SK-N-SH (cell line): ENCODE measurements around the gene CNTLN. TPM values are rescaled to one million over a fixed set of nuclear protein-coding genes. Genes with fewer than 3 reads are reported as not detected.

Experiments
- CTCF ChIA-PET: fragments of 300-600, 350-600 bp; formaldehyde crosslinking; extraction: SDS; loops from one replicate; lab custom pipeline; 2021; lab: Yijun Ruan, JAX
- POLR2A ChIA-PET: fragments of 350-600 bp; sonication (Branson Sonifier 250); formaldehyde crosslinking; extraction: SDS; loops from one replicate; lab custom pipeline; 2020; ENCODE audit warnings: antibody characterized with exemption, inconsistent platforms; lab: Yijun Ruan, JAX
- DNase-seq: peaks from one replicate; pipeline ENCODE4 v3.0.0; 2012
- H2AFZ ChIP-seq: fragments of 200-600 bp; sonication (generic); 2 replicates; pipeline ENCODE4 v1.8.1; 2016; ENCODE audit warnings: antibody characterized with exemption, mild to moderate bottlenecking, low read depth
- H3F3A ChIP-seq: fragments of 200-600 bp; sonication (generic); replicated peaks from 2 replicates; pipeline ENCODE3; 2016; ENCODE audit warnings: antibody characterized with exemption, mild to moderate bottlenecking; ENCODE audit not compliant: insufficient read depth
- H3K27ac ChIP-seq, 2 experiments: fragments of 200-500 bp in 1 of 2; fragments of 200-600 bp in 1 of 2; sonication (Bioruptor generic) in 1 of 2; sonication (generic), shearing (Covaris generic) in 1 of 2; 2 replicates each; pipeline versions ENCODE4 v1.5.1 to v1.6.1; 2014 to 2016; ENCODE audit warnings: low read depth in 2 of 2, inconsistent platforms in 1 of 2, low read length in 1 of 2, mild to moderate bottlenecking in 1 of 2, mixed read lengths in 1 of 2
- H3K27me3 ChIP-seq: fragments of 200-600 bp; sonication (generic), shearing (Covaris generic); 2 replicates; pipeline ENCODE4 v1.6.1; 2016; ENCODE audit warnings: mixed run types; ENCODE audit not compliant: insufficient read depth
- H3K36me3 ChIP-seq, 2 experiments: fragments of 200-500 bp in 1 of 2; fragments of 200-600 bp in 1 of 2; sonication (Bioruptor generic) in 1 of 2; sonication (generic) in 1 of 2; replicated peaks in 1 of 2; 2 replicates each; pipeline versions ENCODE3 to v1.5.1; 2014 to 2016; ENCODE audit warnings: low read length in 1 of 2, mild to moderate bottlenecking in 1 of 2; ENCODE audit not compliant: insufficient read depth in 2 of 2, control insufficient read depth in 1 of 2
- H3K4me1 ChIP-seq, 2 experiments: fragments of 200-500 bp in 1 of 2; fragments of 200-600 bp in 1 of 2; sonication (Bioruptor generic) in 1 of 2; sonication (generic), shearing (Covaris generic) in 1 of 2; 2 replicates each; pipeline versions ENCODE4 v1.5.1 to v1.6.1; 2014 to 2016; ENCODE audit warnings: low read depth in 1 of 2, low read length in 1 of 2, mixed run types in 1 of 2; ENCODE audit not compliant: insufficient read depth in 2 of 2, control insufficient read depth in 1 of 2
- H3K4me2 ChIP-seq: fragments of 200-600 bp; sonication (generic), shearing (Covaris generic); 2 replicates; pipeline ENCODE4 v1.6.1; 2017; ENCODE audit warnings: mixed run types
- H3K4me3 ChIP-seq, 2 experiments: fragments of 200-500 bp in 1 of 2; fragments of 200-600 bp in 1 of 2; sonication (Bioruptor generic) in 1 of 2; sonication (generic), shearing (Covaris generic) in 1 of 2; 2 replicates each; pipeline versions ENCODE4 v1.5.1 to v1.8.1; 2014 to 2016; ENCODE audit warnings: low read depth in 2 of 2, inconsistent platforms in 1 of 2, low read length in 1 of 2, mild to moderate bottlenecking in 1 of 2, mixed read lengths in 1 of 2, moderate library complexity in 1 of 2
- H3K79me2 ChIP-seq: fragments of 200-600 bp; sonication (generic); 2 replicates; pipeline ENCODE4 v1.8.1; 2017; ENCODE audit warnings: mild to moderate bottlenecking; ENCODE audit not compliant: insufficient read depth
- H3K9ac ChIP-seq: fragments of 200-600 bp; sonication (generic); 2 replicates; pipeline ENCODE4 v1.6.1; 2017; ENCODE audit warnings: mixed run types
- H3K9me2 ChIP-seq: fragments of 200-600 bp; sonication (generic); 2 replicates; pipeline ENCODE4 v1.6.1; 2017; ENCODE audit warnings: mixed run types
- H3K9me3 ChIP-seq: fragments of 200-600 bp; sonication (generic); 2 replicates; pipeline ENCODE4 v1.6.1; 2017; ENCODE audit warnings: mixed run types, mild to moderate bottlenecking, moderate library complexity
- H4K20me1 ChIP-seq: fragments of 200-600 bp; sonication (generic); 2 replicates; pipeline ENCODE4 v1.6.1; 2017; ENCODE audit warnings: mild to moderate bottlenecking, mixed run types; ENCODE audit not compliant: insufficient read depth
- CHD2 ChIP-seq: fragments of 150-350 bp; IDR thresholded peaks from 2 replicates; pipeline ENCODE4 v1.6.1; 2018; ENCODE audit warnings: low read length; ENCODE audit not compliant: partially characterized antibody
- EP300 ChIP-seq, 2 experiments: IDR thresholded peaks; 2 replicates each; pipeline versions ENCODE4 v1.4.0 to v1.6.1; 2012; ENCODE audit warnings: borderline replicate concordance in 1 of 2, low read depth in 1 of 2, low read length in 1 of 2
- GATA2 ChIP-seq: sonication (generic); formaldehyde crosslinking; IDR thresholded peaks from 2 replicates; pipeline ENCODE4 v1.5.0; 2020; ENCODE audit warnings: mild to moderate bottlenecking, missing genetic modification reagents
- MEF2A ChIP-seq: IDR thresholded peaks from 2 replicates; pipeline ENCODE4 v1.4.0; 2012; ENCODE audit warnings: low read depth, borderline replicate concordance
- MXI1 ChIP-seq: IDR thresholded peaks from 2 replicates; pipeline ENCODE4 v1.6.1; 2012; ENCODE audit warnings: mild to moderate bottlenecking, low read depth, low read length, improper control_type of control experiment
- PBX3 ChIP-seq: IDR thresholded peaks from 2 replicates; pipeline ENCODE4; 2012
- RAD21 ChIP-seq: IDR thresholded peaks from 2 replicates; pipeline ENCODE4 v1.6.1; 2012; ENCODE audit warnings: mild to moderate bottlenecking, low read length
- RCOR1 ChIP-seq: fragments of 150-350 bp; IDR thresholded peaks from 2 replicates; pipeline ENCODE4 v1.6.1; 2017; ENCODE audit warnings: antibody characterized with exemption, low read length
- RFX5 ChIP-seq: IDR thresholded peaks from 2 replicates; pipeline ENCODE4 v1.6.1; 2012; ENCODE audit warnings: mild to moderate bottlenecking, improper control_type of control experiment, low read length
- RXRA ChIP-seq: IDR thresholded peaks from 2 replicates; pipeline ENCODE4 v1.4.0; 2012; ENCODE audit warnings: low read depth, mild to moderate bottlenecking, borderline replicate concordance
- USF1 ChIP-seq: IDR thresholded peaks from 2 replicates; pipeline ENCODE4 v1.4.0; 2012; ENCODE audit warnings: low read depth, borderline replicate concordance
- ZBTB33 ChIP-seq: IDR thresholded peaks from 2 replicates; pipeline ENCODE4 v1.4.0; 2012; ENCODE audit warnings: low read depth, borderline replicate concordance
- WGBS: methylation state at CpG from one replicate; pipeline ENCODE4 v1.1.6; 2017; ENCODE audit warnings: low lambda C conversion rate; 5-methylcytosine and 5-hydroxymethylcytosine counted together
- polyA plus RNA-seq, 3 experiments: library from polyadenylated mRNA; depleted of rRNA; stranded (reverse); fragments of >200 nt; gene quantifications; 2 replicates each; pipeline ENCODE4 v1.2.3, GENCODE V29; 2012

The CNTLN gene
- polyA plus RNA-seq, 1 of the 3 experiments (the other 2 are of a cell fraction) = 2.5 TPM

GRCh38 chr9:17319864-17320263 is 185.0 kb downstream of the CNTLN start:
- no peaks in the 10 kb centered on the region for H3K36me3 ChIP-seq
- no peaks in the 10 kb centered on the region for H3K9me3 ChIP-seq
- peak overlapping the region in 1 of 2 experiments; percentile 56; a peak in 1 of 4 replicates for H3K27ac ChIP-seq
- H3K4me1 ChIP-seq = peaks cover 0 to 17% of the 10 kb centered on the region in 2 experiments; a peak in 2 of 4 replicates
- no peaks in the 10 kb centered on the region for H3K9me2 ChIP-seq
- H3F3A ChIP-seq = no peaks in the 10 kb centered on the region
- no peak overlapping the region for H2AFZ ChIP-seq
- no peak overlapping the region for H3K4me3 ChIP-seq
- no peaks in the 10 kb centered on the region for H4K20me1 ChIP-seq
- peak; percentile 30 for DNase-seq
- 86% methylated on average over 1 of the region's 1 CpG for WGBS
- H3K4me2 ChIP-seq = no peak overlapping the region
- CTCF ChIA-PET = interaction anchor here (1.2 kb wide), 1 partner anchor 256 kb away, joined by 3 read pairs; no protein-coding TSS in a partner anchor
- H3K9ac ChIP-seq = no peak overlapping the region
- H3K27me3 ChIP-seq = no peaks in the 10 kb centered on the region
- POLR2A ChIA-PET = no interaction called here
- no peak for TF ChIP-seq RFX5
- TF ChIP-seq EP300 (IDR thresholded peaks at IDR 0.05; ENCODE audit: borderline replicate concordance in 1 of 2, low read depth in 1 of 2, low read length in 1 of 2) = peak in 1 of 2 experiments; percentile 70; a peak in 2 of 4 replicates
- TF ChIP-seq GATA2 (CRISPR knock-in tag) = peak; percentile 82
- H3K79me2 ChIP-seq = no peaks in the 10 kb centered on the region

GRCh38 chr9:17322882-17323864 is 188.3 kb downstream of the CNTLN start:
- 74% methylated on average over 10 of the region's 10 CpGs for WGBS
- Histone ChIP-seq H3K4me3 (no peak overlapping the region; a peak in 1 of 4 replicates), H3K9me3 (no peaks in the 10 kb centered on the region), H3K4me2 (no peak overlapping the region), H3K9ac (no peak overlapping the region), H3K4me1 (peaks cover 0 to 17% of the 10 kb centered on the region in 2 experiments; a peak in 2 of 4 replicates), H4K20me1 (no peaks in the 10 kb centered on the region), H3K9me2 (no peaks in the 10 kb centered on the region), H3K36me3 (peaks cover 2 to 4% of the 10 kb centered on the region in 2 experiments), H2AFZ (no peak overlapping the region), H3K27ac (peak overlapping the region in 1 of 2 experiments; percentile 87; a peak in 2 of 4 replicates), H3F3A (no peaks in the 10 kb centered on the region), H3K79me2 (no peaks in the 10 kb centered on the region), H3K27me3 (no peaks in the 10 kb centered on the region)
- POLR2A ChIA-PET = no interaction called here
- CTCF ChIA-PET = interaction anchor here (1.2 to 1.7 kb wide), 3 partner anchors 9 to 260 kb away, joined by 3 to 5 read pairs (median 3); no protein-coding TSS in a partner anchor
- DNase-seq = peak; percentile 44
- peak; percentile 49; the same call in 1 of the 2 replicates for TF ChIP-seq MXI1
- no peak for TF ChIP-seq RXRA
- TF ChIP-seq CHD2 = peak; percentile 6
- peak; percentile 84 for TF ChIP-seq RCOR1
- peak; percentile 12 for TF ChIP-seq RAD21
- TF ChIP-seq ZBTB33 = no peak
- no peak for TF ChIP-seq USF1
- no peak for TF ChIP-seq MEF2A
- no peak for TF ChIP-seq PBX3
- TF ChIP-seq EP300 (IDR thresholded peaks at IDR 0.05; ENCODE audit: borderline replicate concordance in 1 of 2, low read depth in 1 of 2, low read length in 1 of 2) = peak in 1 of 2 experiments; percentile 78; a peak in 2 of 4 replicates
- TF ChIP-seq GATA2 (CRISPR knock-in tag) = peak; percentile 66
- TF ChIP-seq, all 33 proteins: peak for 6
